Spleen (tissue), 11 donors: ENCODE results near the gene SH3BP5L. TPM values are rescaled to one million over a fixed set of nuclear protein-coding genes. Genes with fewer than 3 reads are reported as not detected.

Source experiments
- DNase-seq: peaks from one replicate; pipeline ENCODE4 v3.0.0-alpha.2; 2020
- H3K27ac ChIP-seq, 8 donors: fragments of 200-600 bp; sonication (generic) in 7 of 8; 1 replicate in 4 of 8; 2 replicates in 4 of 8; pipeline versions ENCODE4 v1.5.0 to v1.8.0; 2016 to 2021; ENCODE audit warnings: inconsistent platforms in 4 of 8, mild to moderate bottlenecking in 4 of 8, moderate library complexity in 1 of 8
- H3K27me3 ChIP-seq, 7 donors: fragments of 200-600 bp; sonication (generic) in 6 of 7; replicated peaks in 1 of 7; 1 replicate in 4 of 7; 2 replicates in 3 of 7; pipeline versions ENCODE4 v1.5.0 to v1.8.0; 2016 to 2021; ENCODE audit warnings: inconsistent platforms in 3 of 7, mild to moderate bottlenecking in 1 of 7
- H3K36me3 ChIP-seq, 6 donors: fragments of 200-600 bp; sonication (generic) in 5 of 6; 1 replicate in 4 of 6; 2 replicates in 2 of 6; pipeline versions ENCODE4 v1.5.0 to v1.8.0; 2016 to 2021; ENCODE audit warnings: inconsistent platforms in 2 of 6
- H3K4me1 ChIP-seq, 6 donors: fragments of 200-600 bp; sonication (generic) in 5 of 6; 1 replicate in 3 of 6; 2 replicates in 3 of 6; pipeline versions ENCODE4 v1.5.0 to v1.8.0; 2016 to 2021; ENCODE audit warnings: inconsistent platforms in 3 of 6
- H3K4me3 ChIP-seq, 8 donors: fragments of 200-600 bp; sonication (generic) in 7 of 8; 1 replicate in 4 of 8; 2 replicates in 4 of 8; pipeline versions ENCODE4 v1.5.0 to v1.8.0; 2016 to 2021; ENCODE audit warnings: inconsistent platforms in 4 of 8, mild to moderate bottlenecking in 4 of 8, moderate library complexity in 2 of 8
- H3K9me3 ChIP-seq, 8 donors: fragments of 200-600 bp; sonication (generic) in 7 of 8; 1 replicate in 4 of 8; 2 replicates in 4 of 8; pipeline versions ENCODE4 v1.5.0 to v1.8.0; 2016 to 2021; ENCODE audit warnings: inconsistent platforms in 4 of 8
- CTCF ChIP-seq, 11 experiments: fragments of 200-600 bp in 7 of 11; fragments of 450-650 bp in 4 of 11; sonication (generic) in 4 of 11; IDR thresholded peaks in 8 of 11; conservative IDR thresholded peaks in 3 of 11; 1 replicate in 7 of 11; 2 replicates in 4 of 11; pipeline versions ENCODE4 v1.4.0 to v1.8.0; 2016 to 2021; ENCODE audit warnings: antibody characterized with exemption in 11 of 11, inconsistent platforms in 4 of 11, mild to moderate bottlenecking in 1 of 11
- POLR2A ChIP-seq, 3 donors: fragments of 450-650 bp; IDR thresholded peaks; one replicate each; pipeline ENCODE4 v1.5.1; 2017; ENCODE audit warnings: antibody characterized with exemption in 3 of 3, mild to moderate bottlenecking in 1 of 3
- POLR2AphosphoS5 ChIP-seq, 3 donors: sonication (generic); formaldehyde crosslinking; IDR thresholded peaks; one replicate each; pipeline ENCODE4 v1.5.1; 2017; ENCODE audit warnings: antibody characterized with exemption in 3 of 3
- WGBS, 5 donors: extraction: QIAGEN DNeasy Blood & Tissue Kit in 3 of 5; methylation state at CpG; one replicate each; pipeline versions ENCODE4 v1.1.5 to v1.1.7; 2013 to 2018; 5-methylcytosine and 5-hydroxymethylcytosine counted together
- intact Hi-C: fragments of 100-400 bp; cut with DNase I; formaldehyde crosslinking; loops from one replicate; pipeline ENCODE4 v1.15.0; 2023; ENCODE audit warnings: low total_unique reads
- polyA plus RNA-seq, 3 donors: library from polyadenylated mRNA; stranded (reverse); fragments of 200-250 nt; gene quantifications; one replicate each; pipeline ENCODE4 v1.2.1, GENCODE V29; 2013
- total RNA-seq, 7 donors: library from RNA; depleted of rRNA in 3 of 7; stranded (reverse); fragments of >200 nt in 3 of 7; fragmentation: NEBNext Ultra II Directional in 4 of 7; extraction: Animal tissue kit (Norgen Biotek cat#: 25700) in 4 of 7; gene quantifications; one replicate each; pipeline versions ENCODE4 v1.1.0 to v1.2.1, GENCODE V29; 2016 to 2021
- donor health status: healthy with polysubstance abuse.
- donor health status: DM: no; HTN: no; CAD: no; lungs with moderate emphysema.
- donor health status: DM: no; HTN: no; CAD: no.
- donor health status: Bipolar disorder and iron deficiency.
- donor health status: healthy.
- donor health status: DM: no; HTN: no; CAD: no.
- donor health status: DM: yes; HTN: yes; CAD: no.

Gene SH3BP5L
- total and polyA plus RNA-seq, 10 donors, result 10.1 to 43.3 (median 30.6) TPM

DNA sequence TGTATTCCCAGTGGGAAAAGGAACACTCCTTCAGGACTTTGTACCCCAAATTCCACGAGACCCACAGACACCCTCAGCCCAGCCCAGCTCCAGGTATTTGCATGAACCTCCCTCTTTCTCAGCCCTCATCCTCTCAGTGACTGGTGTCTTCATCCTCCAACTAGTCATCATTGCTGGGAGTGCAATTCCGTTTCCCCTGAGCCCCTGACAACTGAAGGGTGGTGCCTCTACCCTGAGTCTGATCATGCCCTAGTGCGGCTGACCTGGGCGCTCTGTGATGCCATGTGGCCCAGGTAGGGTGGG, 36.9 kb upstream of the SH3BP5L start:
- DNase-seq, result no peak
- intact Hi-C loops, result no loop called here
- H3K4me3 ChIP-seq, result peak overlapping the region; percentile 37 to 82 (median 64)
- H3K27ac ChIP-seq, result peak overlapping the region; percentile 30 to 89 (median 84)
- TF ChIP-seq POLR2AphosphoS5 (IDR thresholded peaks at IDR 0.05), result no peak
- TF ChIP-seq POLR2A (IDR thresholded peaks at IDR 0.05), result no peak
- TF ChIP-seq CTCF (IDR thresholded peaks at IDR 0.05 in 8 of 11, conservative IDR thresholded peaks at IDR 0.05 in 3 of 11), result no peak
- H3K4me1 ChIP-seq, result peaks cover 19 to 49% (median 32%) of the 10 kb centered on the region in 6 donors
- no peaks in the 10 kb centered on the region for H3K36me3 ChIP-seq
- WGBS, 5 donors, result 16 to 25% (median 19%) methylated on average over 4 of the region's 4 CpGs
- H3K9me3 ChIP-seq, result no peaks in the 10 kb centered on the region
- H3K27me3 ChIP-seq, result no peaks in the 10 kb centered on the region

DNA sequence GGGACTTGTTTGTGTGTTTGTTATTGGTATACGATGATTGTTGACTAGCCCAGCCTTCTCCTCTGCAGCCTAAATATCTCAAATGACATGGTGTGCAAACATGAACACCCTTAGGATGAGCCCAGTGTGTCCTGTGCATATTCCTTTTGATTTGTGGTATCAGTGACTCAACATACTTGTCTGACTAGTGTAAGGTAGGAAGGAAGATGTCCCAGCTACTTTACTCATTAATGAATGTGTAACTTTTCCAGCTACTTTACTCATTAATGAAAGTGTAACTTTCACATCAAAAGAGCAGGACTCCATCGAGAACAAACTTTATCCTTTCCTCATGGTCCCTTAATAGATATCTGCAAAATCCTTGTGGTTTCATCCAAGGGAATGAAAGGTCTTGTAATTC, 35.9 kb upstream of the SH3BP5L start:
- no peak overlapping the region for H3K4me3 ChIP-seq
- no peak for TF ChIP-seq POLR2AphosphoS5 (IDR thresholded peaks at IDR 0.05)
- TF ChIP-seq POLR2A (IDR thresholded peaks at IDR 0.05), result no peak
- TF ChIP-seq CTCF (IDR thresholded peaks at IDR 0.05 in 8 of 11, conservative IDR thresholded peaks at IDR 0.05 in 3 of 11), result no peak
- intact Hi-C loops, result no loop called here
- WGBS, 5 donors, result 94 to 98% (median 95%) methylated on average over 2 of the region's 2 CpGs
- no peak for DNase-seq
- H3K27me3 ChIP-seq, result no peaks in the 10 kb centered on the region
- peaks cover 23 to 59% (median 41%) of the 10 kb centered on the region in 6 donors for H3K4me1 ChIP-seq
- no peaks in the 10 kb centered on the region for H3K9me3 ChIP-seq
- H3K36me3 ChIP-seq, result no peaks in the 10 kb centered on the region
- no peak overlapping the region for H3K27ac ChIP-seq

DNA sequence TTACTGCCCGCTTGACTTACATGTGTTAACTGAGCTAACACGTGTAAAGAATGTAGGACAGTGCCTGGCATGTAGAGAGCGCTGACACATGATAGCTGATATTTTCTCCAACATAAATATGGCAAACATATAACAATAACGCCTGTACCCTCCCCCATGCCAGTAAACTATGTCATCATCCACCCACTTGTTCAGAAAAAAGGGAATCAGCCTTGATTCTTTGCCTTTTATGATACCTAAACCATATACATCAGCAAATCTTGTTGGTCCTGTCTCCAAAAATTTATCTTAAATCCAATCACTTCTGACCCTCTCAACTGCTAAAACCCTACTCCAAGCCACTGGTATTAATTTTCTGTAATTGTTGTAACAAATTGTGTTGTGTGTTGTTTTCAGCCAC, 34.3 kb upstream of the SH3BP5L start:
- Histone ChIP-seq H3K27ac (peak overlapping the region; percentile 86 to 99 (median 94)), H3K9me3 (no peaks in the 10 kb centered on the region), H3K27me3 (no peaks in the 10 kb centered on the region), H3K36me3 (peaks cover 0 to 11% (median 0%) of the 10 kb centered on the region in 6 donors), H3K4me3 (peak overlapping the region in 1 of 8 donors; percentile 76), H3K4me1 (peaks cover 23 to 73% (median 42%) of the 10 kb centered on the region in 6 donors)
- TF ChIP-seq POLR2AphosphoS5 (IDR thresholded peaks at IDR 0.05) (no peak), POLR2A (IDR thresholded peaks at IDR 0.05) (no peak), CTCF (IDR thresholded peaks at IDR 0.05 in 8 of 11, conservative IDR thresholded peaks at IDR 0.05 in 3 of 11) (no peak)
- DNase-seq, result no peak
- WGBS, 5 donors, result 82 to 91% (median 84%) methylated on average over 4 of the region's 4 CpGs
- intact Hi-C loops, result no loop called here

GRCh38 chr1:248858891-248859889, 33.5 kb upstream of the SH3BP5L start, which contains the start of gene ZNF692:
Gene ZNF692 (minus strand): TSS chr1:248859085. CDS start chr1:248858309, 776 bp downstream.
- WGBS, 5 donors, result 2 to 7% (median 5%) methylated on average over 47 to 62 of the region's 62 CpGs
- TF ChIP-seq CTCF (IDR thresholded peaks at IDR 0.05 in 8 of 11, conservative IDR thresholded peaks at IDR 0.05 in 3 of 11), result peak in 2 of 11 experiments; percentile 13 to 25
- peak; percentile 97 to 98 (median 98) for TF ChIP-seq POLR2AphosphoS5 (IDR thresholded peaks at IDR 0.05)
- TF ChIP-seq POLR2A (IDR thresholded peaks at IDR 0.05), result peak; percentile 53 to 79 (median 78)
- Histone ChIP-seq H3K4me3 (peak within 1 kb of the TSS; percentile 48 to 76 (median 54)), H3K9me3 (no peaks in the 10 kb centered on the region), H3K4me1 (peaks cover 23 to 79% (median 42%) of the 10 kb centered on the region in 6 donors), H3K27me3 (no peaks in the 10 kb centered on the region), H3K36me3 (peaks cover 0 to 18% (median 0%) of the 10 kb centered on the region in 6 donors), H3K27ac (peak within 1 kb of the TSS; percentile 86 to 99 (median 94))
- DNase-seq, result peak; percentile 100
- intact Hi-C loops, result no loop called here
